CD14-positive monocyte (primary cell): ENCODE results near the gene CERS4. TPM values are rescaled to one million over a fixed set of nuclear protein-coding genes. Genes with fewer than 3 reads are reported as not detected.
A peak's percentile ranks its signal among the peaks of the same experiment; 100 is the strongest.

Experiments
- DNase-seq, 3 donors: peaks; one replicate each; pipeline ENCODE4 v3.0.0-alpha.2; 2011 to 2022
- H2AFZ ChIP-seq: 2 replicates; pipeline ENCODE4 v1.6.0; 2012; ENCODE audit warnings: mild to moderate bottlenecking, low read depth, low read length, inconsistent platforms; ENCODE audit not compliant: insufficient read depth, poor library complexity, severe bottlenecking
- H3K27ac ChIP-seq, 2 donors: 1 replicate in 1 of 2; 2 replicates in 1 of 2; pipeline ENCODE4 v1.5.1; 2012 to 2013; ENCODE audit warnings: low read length in 2 of 2, control low read depth in 1 of 2, inconsistent platforms in 1 of 2, low read depth in 1 of 2, mild to moderate bottlenecking in 1 of 2
- H3K27me3 ChIP-seq, 2 donors: one replicate each; pipeline versions ENCODE4 v1.6.0 to v1.6.1; 2011 to 2013; ENCODE audit warnings: low read length in 2 of 2; ENCODE audit not compliant: control insufficient read depth in 2 of 2, insufficient read depth in 2 of 2
- H3K36me3 ChIP-seq, 2 donors: replicated peaks in 1 of 2; 1 replicate in 1 of 2; 2 replicates in 1 of 2; pipeline versions ENCODE4 v1.5.1 to v1.6.1; 2012 to 2013; ENCODE audit warnings: low read length in 2 of 2, control low read depth in 1 of 2, inconsistent platforms in 1 of 2, mild to moderate bottlenecking in 1 of 2; ENCODE audit not compliant: insufficient read depth in 2 of 2, control insufficient read depth in 1 of 2
- H3K4me1 ChIP-seq, 2 donors: 1 replicate in 1 of 2; 2 replicates in 1 of 2; pipeline versions ENCODE4 v1.5.1 to v1.6.1; 2012 to 2013; ENCODE audit warnings: low read length in 2 of 2, control low read depth in 1 of 2, inconsistent platforms in 1 of 2, mild to moderate bottlenecking in 1 of 2, moderate library complexity in 1 of 2; ENCODE audit not compliant: insufficient read depth in 2 of 2, control insufficient read depth in 1 of 2
- H3K4me2 ChIP-seq: replicated peaks from 2 replicates; pipeline ENCODE3; 2012; ENCODE audit warnings: low read length, moderate library complexity, mild to moderate bottlenecking; ENCODE audit not compliant: poor library complexity, severe bottlenecking; ENCODE audit errors: extremely low read depth
- H3K4me3 ChIP-seq, 3 experiments: fragments of 200-600 bp in 1 of 3; sonication (generic) in 1 of 3; replicated peaks in 1 of 3; 1 replicate in 2 of 3; 2 replicates in 1 of 3; pipeline ENCODE4 v1.5.1; 2011 to 2013; ENCODE audit warnings: low read length in 3 of 3, mild to moderate bottlenecking in 3 of 3, control low read depth in 2 of 3, low read depth in 2 of 3, inconsistent platforms in 1 of 3, moderate library complexity in 1 of 3
- H3K79me2 ChIP-seq: 2 replicates; pipeline ENCODE4 v1.6.0; 2012; ENCODE audit warnings: mild to moderate bottlenecking, control low read depth, inconsistent platforms, low read length, moderate library complexity; ENCODE audit not compliant: insufficient read depth
- H3K9ac ChIP-seq: 2 replicates; pipeline ENCODE4 v1.6.0; 2017; ENCODE audit warnings: low read length, mild to moderate bottlenecking; ENCODE audit not compliant: insufficient read depth, poor library complexity, severe bottlenecking
- H3K9me3 ChIP-seq, 2 donors: replicated peaks in 1 of 2; 1 replicate in 1 of 2; 2 replicates in 1 of 2; pipeline versions ENCODE4 v1.5.1 to v1.6.1; 2012 to 2013; ENCODE audit warnings: low read length in 2 of 2, control low read depth in 1 of 2; ENCODE audit not compliant: control insufficient read depth in 1 of 2, insufficient read depth in 1 of 2
- H4K20me1 ChIP-seq: 2 replicates; pipeline ENCODE4 v1.6.0; 2012; ENCODE audit warnings: mild to moderate bottlenecking, low read length, control low read depth, moderate library complexity; ENCODE audit not compliant: insufficient read depth
- H3K27ac Mint-ChIP-seq, 7 donors: one replicate each; pipeline ENCODE4 v1.8.0; 2020; ENCODE audit warnings: mild to moderate bottlenecking in 7 of 7, mixed read lengths in 7 of 7, moderate library complexity in 6 of 7, inconsistent platforms in 2 of 7
- H3K27me3 Mint-ChIP-seq, 3 donors: one replicate each; pipeline ENCODE4 v1.8.0; 2021 to 2022; ENCODE audit warnings: low read depth in 3 of 3, mild to moderate bottlenecking in 3 of 3, mixed read lengths in 3 of 3, moderate library complexity in 3 of 3, inconsistent platforms in 1 of 3
- H3K36me3 Mint-ChIP-seq, 2 donors: one replicate each; pipeline ENCODE4 v1.8.0; 2020; ENCODE audit warnings: mixed read lengths in 2 of 2, inconsistent platforms in 1 of 2, mild to moderate bottlenecking in 1 of 2
- H3K4me1 Mint-ChIP-seq: one replicate; pipeline ENCODE4 v1.8.0; 2020; ENCODE audit warnings: mild to moderate bottlenecking, mixed read lengths
- H3K4me3 Mint-ChIP-seq, 2 donors: one replicate each; pipeline ENCODE4 v1.8.0; 2020; ENCODE audit warnings: mild to moderate bottlenecking in 2 of 2, mixed read lengths in 2 of 2, moderate library complexity in 1 of 2
- H3K9me3 Mint-ChIP-seq, 7 donors: one replicate each; pipeline ENCODE4 v1.8.0; 2020 to 2022; ENCODE audit warnings: mixed read lengths in 7 of 7, mild to moderate bottlenecking in 6 of 7, moderate library complexity in 6 of 7, inconsistent platforms in 2 of 7
- CTCF ChIP-seq: fragments of 200-600 bp; IDR thresholded peaks from one replicate; pipeline ENCODE4 v1.8.0; 2022; ENCODE audit warnings: antibody characterized with exemption, mild to moderate bottlenecking
- WGBS: methylation state at CpG from one replicate; pipeline ENCODE4 v1.1.5; 2013; ENCODE audit warnings: missing lambda C conversion rate; ENCODE audit not compliant: insufficient coverage; 5-methylcytosine and 5-hydroxymethylcytosine counted together
- intact Hi-C, 2 donors: fragments of 100-400 bp; cut with micrococcal nuclease; formaldehyde crosslinking; loops; one replicate each; pipeline versions ENCODE4 v1.15.0 to v1.15.1; 2023
- polyA plus RNA-seq, 3 donors: library from polyadenylated mRNA; depleted of rRNA in 1 of 3; unstranded in 2 of 3; stranded (reverse) in 1 of 3; fragments of 300-500 nt in 2 of 3; fragments of >200 nt in 1 of 3; fragmentation: Illumina TruSeq in 2 of 3; gene quantifications; 1 replicate in 2 of 3; 2 replicates in 1 of 3; pipeline ENCODE4 v1.2.3, GENCODE V29; 2012 to 2021

CERS4 gene
- polyA plus RNA-seq, 3 donors: 11.4 to 12.1 (median 12.0) TPM

- Mint-ChIP-seq H3K27me3 (peaks cover 13 to 29% (median 14%) of the 10 kb centered on the region in 3 donors), H3K36me3 (no peaks in the 10 kb centered on the region), H3K27ac (no peak overlapping the region), H3K4me1 (peaks cover 2% of the 10 kb centered on the region), H3K9me3 (peaks cover 0 to 2% (median 0%) of the 10 kb centered on the region in 7 donors), H3K4me3 (no peak overlapping the region)
- Histone ChIP-seq H3K9ac (no peak overlapping the region), H4K20me1 (no peaks in the 10 kb centered on the region), H2AFZ (no peak overlapping the region), H3K4me3 (no peak overlapping the region), H3K79me2 (no peaks in the 10 kb centered on the region), H3K9me3 (no peaks in the 10 kb centered on the region), H3K4me1 (no peaks in the 10 kb centered on the region), H3K36me3 (no peaks in the 10 kb centered on the region), H3K27me3 (no peaks in the 10 kb centered on the region), H3K4me2 (no peak overlapping the region), H3K27ac (no peak overlapping the region)
- intact Hi-C loops: loop anchor here (10.0 kb wide), 2 partner anchors 242 to 312 kb away; partner anchors contain the start of gene TIMM44 (in 2 of the 2)
- no peak for TF ChIP-seq CTCF
- DNase-seq: no peak
- WGBS: 67% methylated on average over 2 of the region's 5 CpGs
Observed at GRCh38 chr19:8257052-8257443, 47.9 kb downstream of the CERS4 start.

- no peaks in the 10 kb centered on the region for H3K79me2 ChIP-seq
- no peaks in the 10 kb centered on the region for H3K36me3 Mint-ChIP-seq
- H3K4me1 ChIP-seq: no peaks in the 10 kb centered on the region
- no peak overlapping the region for H3K27ac ChIP-seq
- intact Hi-C loops: loop anchor here (10.0 kb wide), 2 partner anchors 245 to 315 kb away; partner anchors contain the start of gene TIMM44 (in 2 of the 2)
- no peak overlapping the region for H3K4me2 ChIP-seq
- no peak overlapping the region for H3K4me3 Mint-ChIP-seq
- whole genome bisulfite sequencing: 96% methylated on average over 7 of the region's 11 CpGs
- H3K9me3 Mint-ChIP-seq: peaks cover 0 to 3% (median under 1%) of the 10 kb centered on the region in 7 donors
- H4K20me1 ChIP-seq: no peaks in the 10 kb centered on the region
- no peak overlapping the region for H3K4me3 ChIP-seq
- no peak for DNase-seq
- H3K9ac ChIP-seq: no peak overlapping the region
- no peaks in the 10 kb centered on the region for H3K27me3 ChIP-seq
- peaks cover 2% of the 10 kb centered on the region for H3K4me1 Mint-ChIP-seq
- no peaks in the 10 kb centered on the region for H3K9me3 ChIP-seq
- H3K27ac Mint-ChIP-seq: peak overlapping the region in 1 of 7 donors; percentile 35
- no peak for TF ChIP-seq CTCF
- no peak overlapping the region for H2AFZ ChIP-seq
- H3K36me3 ChIP-seq: no peaks in the 10 kb centered on the region
- H3K27me3 Mint-ChIP-seq: peaks cover 11 to 31% (median 20%) of the 10 kb centered on the region in 3 donors
Observed at GRCh38 chr19:8259142-8259921, 50.2 kb downstream of the CERS4 start.
